H9 (cell line): ENCODE data around the gene PACS1. TPM values are rescaled to one million over a fixed set of nuclear protein-coding genes. Genes with fewer than 3 reads are reported as not detected.

Experiments used
- DNase-seq: peaks from one replicate; pipeline ENCODE4 v3.0.0-alpha.2; 2017
- H2AFZ ChIP-seq: one replicate; pipeline ENCODE4 v1.6.1; 2013; ENCODE audit warnings: mild to moderate bottlenecking, low read length, control low read depth, moderate library complexity
- H2AK5ac ChIP-seq: 2 replicates; pipeline ENCODE4 v1.6.1; 2013; ENCODE audit warnings: low read length, control low read depth, mixed read lengths; ENCODE audit not compliant: insufficient read length
- H2BK120ac ChIP-seq: one replicate; pipeline ENCODE4 v1.6.1; 2013; ENCODE audit warnings: low read depth, mild to moderate bottlenecking, low read length, control low read depth, inconsistent platforms; ENCODE audit not compliant: poor library complexity, severe bottlenecking
- H2BK12ac ChIP-seq: 2 replicates; pipeline ENCODE4 v1.6.1; 2013; ENCODE audit warnings: low read length, control low read depth, mixed read lengths, low read depth; ENCODE audit not compliant: insufficient read length
- H2BK15ac ChIP-seq: 2 replicates; pipeline ENCODE4 v1.6.1; 2013; ENCODE audit warnings: low read depth, low read length, control low read depth
- H2BK20ac ChIP-seq: one replicate; pipeline ENCODE4 v1.6.1; 2013; ENCODE audit warnings: low read depth, mild to moderate bottlenecking, low read length, control low read depth, inconsistent platforms; ENCODE audit not compliant: poor library complexity, severe bottlenecking
- H2BK5ac ChIP-seq: 2 replicates; pipeline ENCODE4 v1.6.1; 2013; ENCODE audit warnings: low read length, control low read depth, mixed read lengths; ENCODE audit not compliant: insufficient read length
- H3K14ac ChIP-seq: 2 replicates; pipeline ENCODE4 v1.6.1; 2013; ENCODE audit warnings: low read length, control low read depth; ENCODE audit not compliant: insufficient read depth
- H3K18ac ChIP-seq: 2 replicates; pipeline ENCODE4 v1.6.1; 2013; ENCODE audit warnings: low read depth, mild to moderate bottlenecking, mixed read lengths, low read length, control low read depth; ENCODE audit not compliant: insufficient read length
- H3K23ac ChIP-seq: 2 replicates; pipeline ENCODE4 v1.6.1; 2013; ENCODE audit warnings: low read length, control low read depth, mixed read lengths, low read depth; ENCODE audit not compliant: insufficient read length
- H3K23me2 ChIP-seq: 2 replicates; pipeline ENCODE4 v1.6.1; 2013; ENCODE audit warnings: low read depth, mild to moderate bottlenecking, mixed read lengths, low read length, control low read depth; ENCODE audit not compliant: insufficient read length, poor library complexity, severe bottlenecking
- H3K27ac ChIP-seq: 2 replicates; pipeline ENCODE4 v1.5.1; 2013; ENCODE audit warnings: low read length, control low read depth, mixed read lengths, low read depth; ENCODE audit not compliant: insufficient read length
- H3K27me3 ChIP-seq: 2 replicates; pipeline ENCODE4 v1.6.1; 2013; ENCODE audit warnings: low read length, control low read depth, inconsistent platforms; ENCODE audit not compliant: insufficient read depth
- H3K4ac ChIP-seq: 2 replicates; pipeline ENCODE4 v1.6.1; 2013; ENCODE audit warnings: low read depth, mild to moderate bottlenecking, control low read depth, inconsistent platforms, low read length, moderate library complexity
- H3K4me1 ChIP-seq: 2 replicates; pipeline ENCODE4 v1.6.1; 2013; ENCODE audit warnings: low read length, control low read depth, inconsistent platforms; ENCODE audit not compliant: insufficient read depth
- H3K4me2 ChIP-seq: 2 replicates; pipeline ENCODE4 v1.6.1; 2013; ENCODE audit warnings: low read length, control low read depth, mixed read lengths; ENCODE audit not compliant: insufficient read length, insufficient read depth
- H3K56ac ChIP-seq: 2 replicates; pipeline ENCODE4 v1.6.1; 2013; ENCODE audit warnings: low read depth, mild to moderate bottlenecking, mixed read lengths, low read length, control low read depth; ENCODE audit not compliant: insufficient read length
- H3K79me1 ChIP-seq: 2 replicates; pipeline ENCODE4 v1.6.1; 2013; ENCODE audit warnings: low read depth, mild to moderate bottlenecking, moderate library complexity, low read length, control low read depth, inconsistent platforms; ENCODE audit not compliant: insufficient read depth, poor library complexity, severe bottlenecking
- H3K79me2 ChIP-seq: 2 replicates; pipeline ENCODE4 v1.6.1; 2013; ENCODE audit warnings: low read length, control low read depth, inconsistent platforms; ENCODE audit not compliant: insufficient read depth
- H3K9ac ChIP-seq: 2 replicates; pipeline ENCODE4 v1.6.1; 2013; ENCODE audit warnings: low read length, control low read depth, mixed read lengths; ENCODE audit not compliant: insufficient read length; ENCODE audit errors: extremely low read depth
- H3K9me3 ChIP-seq: one replicate; pipeline ENCODE4 v1.6.1; 2013; ENCODE audit warnings: low read depth, low read length, inconsistent platforms; ENCODE audit not compliant: control insufficient read depth
- H3T11ph ChIP-seq: one replicate; pipeline ENCODE4 v1.6.1; 2013; ENCODE audit warnings: mild to moderate bottlenecking, low read length, control low read depth, inconsistent platforms
- H4K20me1 ChIP-seq: one replicate; pipeline ENCODE4 v1.6.1; 2013; ENCODE audit not compliant: control insufficient read depth, insufficient read length, insufficient read depth
- H4K5ac ChIP-seq: 2 replicates; pipeline ENCODE4 v1.6.1; 2013; ENCODE audit warnings: low read depth, mild to moderate bottlenecking, mixed read lengths, low read length, control low read depth; ENCODE audit not compliant: insufficient read length
- H4K8ac ChIP-seq: replicated peaks from 2 replicates; pipeline ENCODE4 v1.6.1; 2013; ENCODE audit warnings: low read length, control low read depth, mixed read lengths, low read depth; ENCODE audit not compliant: insufficient read length
- H4K91ac ChIP-seq: 2 replicates; pipeline ENCODE4 v1.6.1; 2013; ENCODE audit warnings: low read depth, mild to moderate bottlenecking, moderate library complexity, mixed read lengths, low read length, control low read depth; ENCODE audit not compliant: insufficient read length
- H3K27ac Mint-ChIP-seq, 3 experiments: 2 replicates in 2 of 3; 3 replicates in 1 of 3; pipeline ENCODE4 v1.8.0; 2020 to 2021; ENCODE audit warnings: mixed read lengths in 3 of 3, mild to moderate bottlenecking in 1 of 3, moderate library complexity in 1 of 3
- H3K27me3 Mint-ChIP-seq: 2 replicates; pipeline ENCODE4 v1.8.0; 2021; ENCODE audit warnings: low read depth, mild to moderate bottlenecking, moderate library complexity, mixed read lengths
- H3K36me3 Mint-ChIP-seq, 3 experiments: 2 replicates in 2 of 3; 3 replicates in 1 of 3; pipeline ENCODE4 v1.8.0; 2020 to 2021; ENCODE audit warnings: low read depth in 3 of 3, mixed read lengths in 3 of 3; ENCODE audit not compliant: insufficient read depth in 1 of 3
- H3K4me1 Mint-ChIP-seq, 2 experiments: 2 replicates each; pipeline ENCODE4 v1.8.0; 2020; ENCODE audit warnings: mixed read lengths in 2 of 2
- H3K4me3 Mint-ChIP-seq, 2 experiments: 2 replicates in 1 of 2; 3 replicates in 1 of 2; pipeline ENCODE4 v1.8.0; 2020 to 2021; ENCODE audit warnings: mild to moderate bottlenecking in 2 of 2, mixed read lengths in 2 of 2, moderate library complexity in 1 of 2
- H3K9me3 Mint-ChIP-seq, 2 experiments: 2 replicates in 1 of 2; 3 replicates in 1 of 2; pipeline ENCODE4 v1.8.0; 2020; ENCODE audit warnings: mild to moderate bottlenecking in 2 of 2, mixed read lengths in 2 of 2, moderate library complexity in 1 of 2
- CTCF ChIP-seq: fragments of 200-600 bp; sonication (generic); conservative IDR thresholded peaks from 3 replicates; pipeline ENCODE4 v1.8.0; 2021; ENCODE audit warnings: antibody characterized with exemption, mild to moderate bottlenecking
- WGBS: extraction: QIAGEN DNeasy Blood & Tissue Kit; methylation state at CpG from one replicate; pipeline ENCODE4 v1.1.7; 2013; ENCODE audit warnings: missing lambda C conversion rate, low lambda C conversion rate, mixed read lengths; ENCODE audit not compliant: insufficient read length; ENCODE audit errors: extremely low coverage; 5-methylcytosine and 5-hydroxymethylcytosine counted together
- total RNA-seq: library from RNA; stranded (reverse); gene quantifications from 2 replicates; pipeline ENCODE4 v1.2.1, GENCODE V29; 2021

Gene PACS1
- total RNA-seq, 1 experiment from 2014 or later: 35.5 TPM

- no peak overlapping the region for H4K5ac ChIP-seq
- H2BK15ac ChIP-seq: no peak overlapping the region
- no peaks in the 10 kb centered on the region for H3K27me3 ChIP-seq
- no peak overlapping the region for H3K9ac ChIP-seq
- H3T11ph ChIP-seq: no peak overlapping the region
- H3K4ac ChIP-seq: no peak overlapping the region
- no peak overlapping the region for H3K27ac ChIP-seq
- no peaks in the 10 kb centered on the region for H3K23me2 ChIP-seq
- H3K23ac ChIP-seq: no peak overlapping the region
- H2BK20ac ChIP-seq: no peak overlapping the region
- H3K9me3 ChIP-seq: no peaks in the 10 kb centered on the region
- no peak for DNase-seq
- H3K14ac ChIP-seq: no peak overlapping the region
- H2BK12ac ChIP-seq: no peak overlapping the region
- peaks cover 5 to 6% of the 10 kb centered on the region in 2 experiments; a peak in 3 of 4 replicates for H3K4me1 Mint-ChIP-seq
- no peak overlapping the region for H3K4me2 ChIP-seq
- no CpG with 5 or more reads among the region's 1 CpG for WGBS
- no peaks in the 10 kb centered on the region for H3K27me3 Mint-ChIP-seq
- H3K36me3 Mint-ChIP-seq: peaks cover 3 to 11% (median 9%) of the 10 kb centered on the region in 3 experiments; a peak in 5 of 7 replicates
- no peak overlapping the region for H2AFZ ChIP-seq
- H4K91ac ChIP-seq: no peak overlapping the region
- H3K79me1 ChIP-seq: no peaks in the 10 kb centered on the region
- no peak overlapping the region for H4K8ac ChIP-seq
- H3K79me2 ChIP-seq: no peaks in the 10 kb centered on the region
- H3K9me3 Mint-ChIP-seq: peaks cover 2% of the 10 kb centered on the region in 2 experiments; a peak in 4 of 5 replicates
- no peaks in the 10 kb centered on the region for H3K4me1 ChIP-seq
- no peak overlapping the region for H2AK5ac ChIP-seq
- H3K56ac ChIP-seq: no peak overlapping the region
- no peak overlapping the region for H2BK120ac ChIP-seq
- no peaks in the 10 kb centered on the region for H4K20me1 ChIP-seq
- no peak overlapping the region for H3K4me3 Mint-ChIP-seq
- no peak overlapping the region for H2BK5ac ChIP-seq
- no peak for TF ChIP-seq CTCF
- H3K27ac Mint-ChIP-seq: no peak overlapping the region
- H3K18ac ChIP-seq: no peak overlapping the region
Measured at GRCh38 chr11:66194391-66194790, 124.3 kb downstream of the PACS1 start.
